HepG2 (cell line): Measurements from ENCODE around the gene ENTPD2. TPM values are rescaled to one million over a fixed set of nuclear protein-coding genes. Genes with fewer than 3 reads are reported as not detected.

Experiments used
- ATAC-seq: fragments of 200-7000 bp; cut with Tn5 transposase; 3 replicates; pipeline ENCODE4 v1.9.1; 2020; ENCODE audit warnings: mild to moderate bottlenecking, moderate library complexity
- BruUV-seq: library from RNA; stranded (reverse); fragments of 400-500 nt; replicated peaks from 2 replicates; lab custom pipeline; 2021; lab: Mats Ljungman, UMichigan
- CTCF ChIA-PET: fragments of 300-600 bp; formaldehyde crosslinking; extraction: SDS; loops from one replicate; lab custom pipeline; 2021; ENCODE audit warnings: low total read pairs, inconsistent platforms, low intra/inter-chr PET ratio; lab: Yijun Ruan, JAX
- POLR2A ChIA-PET: fragments of 350-600 bp; sonication (Branson Sonifier 250); formaldehyde crosslinking; loops from one replicate; lab custom pipeline; 2020; ENCODE audit warnings: antibody characterized with exemption, inconsistent platforms; lab: Yijun Ruan, JAX
- DNase-seq: peaks from one replicate; pipeline ENCODE4 v3.0.0-alpha.2; 2015; ENCODE audit warnings: low spot score
- FAIRE-seq: peaks from 3 replicates; lab custom pipeline; 2011; peaks lifted over from hg19 to GRCh38; lab: Jason Lieb, UNC
- H2AFZ ChIP-seq: one replicate; pipeline ENCODE4 v1.6.1; 2011; ENCODE audit warnings: low read length, inconsistent platforms
- H3K27ac ChIP-seq: fragments of 300-600 bp; 3 replicates; pipeline ENCODE4 v1.8.0; 2011; ENCODE audit warnings: mixed run types, mild to moderate bottlenecking, mixed read lengths, low read length, inconsistent platforms; ENCODE audit not compliant: insufficient read depth; ENCODE audit errors: extremely low read length
- H3K27me3 ChIP-seq, 2 experiments: fragments of 200-600 bp in 1 of 2; 2 replicates in 1 of 2; 3 replicates in 1 of 2; pipeline versions ENCODE4 v1.6.0 to v1.8.0; 2011; ENCODE audit warnings: low read length in 2 of 2, mild to moderate bottlenecking in 2 of 2, moderate library complexity in 2 of 2, inconsistent platforms in 1 of 2; ENCODE audit not compliant: insufficient read depth in 2 of 2, control insufficient read depth in 1 of 2
- H3K36me3 ChIP-seq, 2 experiments: fragments of 200-600 bp in 1 of 2; replicated peaks in 1 of 2; 2 replicates in 1 of 2; 3 replicates in 1 of 2; pipeline versions ENCODE4 v1.5.1 to v1.8.0; 2011; ENCODE audit warnings: low read length in 2 of 2, inconsistent platforms in 1 of 2; ENCODE audit not compliant: insufficient read depth in 2 of 2, control insufficient read depth in 1 of 2
- H3K4me1 ChIP-seq: 2 replicates; pipeline ENCODE4 v1.5.1; 2012; ENCODE audit warnings: low read length, inconsistent platforms; ENCODE audit not compliant: insufficient read depth
- H3K4me2 ChIP-seq: 2 replicates; pipeline ENCODE4 v1.6.0; 2011; ENCODE audit warnings: low read depth, low read length, inconsistent platforms
- H3K4me3 ChIP-seq, 3 experiments: fragments of 200-600 bp in 1 of 3; sonication (generic), shearing (Covaris generic) in 1 of 3; replicated peaks in 1 of 3; 2 replicates each; pipeline ENCODE4 v1.5.1; 2011 to 2016; ENCODE audit warnings: low read length in 3 of 3, inconsistent platforms in 2 of 3, low read depth in 2 of 3, mild to moderate bottlenecking in 2 of 3, control low read depth in 1 of 3, mixed read lengths in 1 of 3; ENCODE audit not compliant: insufficient read depth in 1 of 3
- H3K79me2 ChIP-seq: one replicate; pipeline ENCODE4 v1.6.1; 2011; ENCODE audit warnings: low read length, inconsistent platforms; ENCODE audit not compliant: insufficient read depth
- H3K9ac ChIP-seq: 2 replicates; pipeline ENCODE4 v1.6.0; 2011; ENCODE audit warnings: mild to moderate bottlenecking, low read depth, low read length, inconsistent platforms; ENCODE audit not compliant: insufficient read depth
- H3K9me3 ChIP-seq: 2 replicates; pipeline ENCODE4 v1.5.1; 2012; ENCODE audit warnings: mild to moderate bottlenecking, low read length
- H4K20me1 ChIP-seq: 2 replicates; pipeline ENCODE4 v1.6.0; 2011; ENCODE audit warnings: inconsistent platforms, mild to moderate bottlenecking, low read length, moderate library complexity; ENCODE audit not compliant: insufficient read depth
- REPIN1 ChIP-seq: sonication (generic); formaldehyde crosslinking; IDR thresholded peaks from 2 replicates; pipeline ENCODE4 v1.8.0; 2022; ENCODE audit warnings: missing genetic modification reagents, low read depth, mild to moderate bottlenecking, borderline replicate concordance
- STAT5B ChIP-seq: sonication (generic); formaldehyde crosslinking; IDR thresholded peaks from 2 replicates; pipeline ENCODE4 v1.4.0; 2020; ENCODE audit warnings: missing genetic modification reagents
- ZNF510 ChIP-seq: sonication (generic); formaldehyde crosslinking; IDR thresholded peaks from 2 replicates; pipeline ENCODE4 v1.4.0; 2020; ENCODE audit warnings: low read depth, mild to moderate bottlenecking, missing genetic modification reagents
- ZNF543 ChIP-seq: sonication (generic); formaldehyde crosslinking; IDR thresholded peaks from 2 replicates; pipeline ENCODE4 v1.4.0; 2020; ENCODE audit warnings: mild to moderate bottlenecking, missing genetic modification reagents
- ZNF569 ChIP-seq: sonication (generic); formaldehyde crosslinking; IDR thresholded peaks from 2 replicates; pipeline ENCODE4 v1.5.0; 2020; ENCODE audit warnings: mild to moderate bottlenecking, missing genetic modification reagents, moderate library complexity, borderline replicate concordance
- whole genome bisulfite sequencing: methylation state at CpG from one replicate; pipeline ENCODE4 v1.1.6; 2017; ENCODE audit warnings: low lambda C conversion rate; 5-methylcytosine and 5-hydroxymethylcytosine counted together
- in situ Hi-C: cut with HindIII; loops from 2 replicates; pipeline ENCODE4 v1.10.0; 2017; ENCODE audit warnings: low pct_unique_long_range_greater_than_20kb; ENCODE audit not compliant: extremely low pct_ligation_motif_present
- intact Hi-C: fragments of 100-400 bp; cut with micrococcal nuclease; formaldehyde crosslinking; loops from one replicate; pipeline ENCODE4 v1.10.0; 2022; ENCODE audit not compliant: unreplicated experiment
- polyA plus RNA-seq, 8 experiments: library from polyadenylated mRNA; depleted of rRNA in 3 of 8; stranded (reverse) in 7 of 8; unstranded in 1 of 8; fragments of >200 nt; fragmentation: Illumina TruSeq in 4 of 8; extraction: Trizol in 4 of 8; gene quantifications; 2 replicates each; pipeline versions ENCODE4 v1.2.1 to v1.2.3, GENCODE V29; 2011 to 2016; ENCODE audit warnings: low read depth in 4 of 8, missing spikeins in 1 of 8, mixed read lengths in 1 of 8; ENCODE audit not compliant: insufficient read depth in 1 of 8
- total RNA-seq, 5 experiments: library from RNA; depleted of rRNA; stranded (reverse); fragments of >200 nt; fragmentation: Illumina TruSeq; extraction: Trizol; gene quantifications; 2 replicates each; pipeline ENCODE4 v1.2.3, GENCODE V29; 2016; ENCODE audit warnings: low read depth in 1 of 5
- TF ChIP-seq, protein P1 (sequence below): sonication (generic); formaldehyde crosslinking; IDR thresholded peaks from 2 replicates; pipeline ENCODE4 v1.4.0; 2020; ENCODE audit warnings: mild to moderate bottlenecking, missing genetic modification reagents

Gene ENTPD2
- total and polyA plus RNA-seq, 2 of the 13 experiments (the other 11 are each of a cell fraction or from before 2014, with no cell fraction given): 0.95 to 3.2 TPM

DNA sequence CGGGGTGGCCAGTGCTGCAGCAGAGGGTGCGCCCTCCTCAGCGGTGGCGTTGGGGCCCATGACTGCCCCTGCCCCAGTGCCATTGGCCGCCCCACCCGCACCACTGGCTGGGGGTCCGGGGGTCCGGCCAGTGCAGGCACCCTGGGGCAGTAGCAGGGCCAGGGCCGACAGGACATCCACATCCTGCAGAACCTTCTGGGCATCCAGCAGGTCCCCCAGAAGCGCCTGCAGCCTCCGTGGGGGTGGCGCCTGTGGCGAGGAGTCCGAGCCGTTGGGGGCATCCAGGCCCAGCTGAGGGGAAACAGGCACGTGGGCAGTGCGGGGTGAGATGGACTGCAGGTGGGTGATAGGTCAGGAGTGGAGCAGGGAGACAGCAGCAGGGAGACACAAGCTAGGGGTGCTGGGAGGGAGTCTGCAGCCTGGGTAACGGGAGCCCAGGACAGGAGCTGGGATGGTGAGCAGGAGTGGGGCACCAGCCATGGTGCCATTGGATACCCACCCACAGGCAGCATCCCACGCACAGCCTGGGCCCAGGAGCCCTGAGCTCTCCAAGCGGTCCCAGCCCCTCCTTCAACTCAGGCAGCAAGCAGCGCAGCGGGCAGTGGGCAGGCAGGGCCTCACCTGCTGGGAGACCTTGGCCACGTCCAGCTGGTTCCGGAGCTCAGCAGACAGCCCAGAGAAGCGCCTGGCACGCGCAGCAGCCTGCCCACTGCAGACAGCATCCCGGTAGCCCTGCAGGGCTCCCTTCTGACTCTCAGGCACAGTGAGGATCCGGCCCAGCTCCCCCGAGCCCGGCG lies 32.9 kb downstream of the ENTPD2 start:
- H3K79me2 ChIP-seq: no peaks in the 10 kb centered on the region
- no TSS peak for BruUV-seq
- H3K4me2 ChIP-seq: no peak overlapping the region
- in situ Hi-C loops: no loop called here
- DNase-seq (no peak), FAIRE-seq (no peak), ATAC-seq (no peak)
- 0 out of 5 replicates have a peak, but pooled peaks cover 0 to 2% of the 10 kb centered on the region in 2 experiments for H3K36me3 ChIP-seq
- H2AFZ ChIP-seq: no peak overlapping the region
- POLR2A ChIA-PET: interaction anchor here (0.6 to 1.7 kb wide), 4 partner anchors 20 to 221 kb away, joined by 3 to 6 read pairs (median 4); partner anchors contain the start of gene PAXX
- peaks cover 44% of the 10 kb centered on the region for H3K4me1 ChIP-seq
- H3K27ac ChIP-seq: peak overlapping the region; percentile 33
- no peaks in the 10 kb centered on the region for H3K9me3 ChIP-seq
- H3K27me3 ChIP-seq: no peaks in the 10 kb centered on the region
- TF ChIP-seq ZNF510 (CRISPR knock-in tag) (no peak), STAT5B (no peak), ZNF543 (CRISPR knock-in tag) (no peak), ZNF569 (no peak), REPIN1 (CRISPR knock-in tag) (no peak)
- TF ChIP-seq, protein P1, sequence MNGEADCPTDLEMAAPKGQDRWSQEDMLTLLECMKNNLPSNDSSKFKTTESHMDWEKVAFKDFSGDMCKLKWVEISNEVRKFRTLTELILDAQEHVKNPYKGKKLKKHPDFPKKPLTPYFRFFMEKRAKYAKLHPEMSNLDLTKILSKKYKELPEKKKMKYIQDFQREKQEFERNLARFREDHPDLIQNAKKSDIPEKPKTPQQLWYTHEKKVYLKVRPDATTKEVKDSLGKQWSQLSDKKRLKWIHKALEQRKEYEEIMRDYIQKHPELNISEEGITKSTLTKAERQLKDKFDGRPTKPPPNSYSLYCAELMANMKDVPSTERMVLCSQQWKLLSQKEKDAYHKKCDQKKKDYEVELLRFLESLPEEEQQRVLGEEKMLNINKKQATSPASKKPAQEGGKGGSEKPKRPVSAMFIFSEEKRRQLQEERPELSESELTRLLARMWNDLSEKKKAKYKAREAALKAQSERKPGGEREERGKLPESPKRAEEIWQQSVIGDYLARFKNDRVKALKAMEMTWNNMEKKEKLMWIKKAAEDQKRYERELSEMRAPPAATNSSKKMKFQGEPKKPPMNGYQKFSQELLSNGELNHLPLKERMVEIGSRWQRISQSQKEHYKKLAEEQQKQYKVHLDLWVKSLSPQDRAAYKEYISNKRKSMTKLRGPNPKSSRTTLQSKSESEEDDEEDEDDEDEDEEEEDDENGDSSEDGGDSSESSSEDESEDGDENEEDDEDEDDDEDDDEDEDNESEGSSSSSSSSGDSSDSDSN (CRISPR knock-in tag): 0 out of 2 replicates have a peak, but pooled peaks have one; percentile 13
- intact Hi-C loops: no loop called here
- no peak overlapping the region for H3K4me3 ChIP-seq
- no peak overlapping the region for H3K9ac ChIP-seq
- 99% methylated on average over 12 of the region's 32 CpGs for WGBS
- no peaks in the 10 kb centered on the region for H4K20me1 ChIP-seq
- CTCF ChIA-PET: no interaction called here
